Measurements from ENCODE around the gene TP53.

The TP53 gene

DNA sequence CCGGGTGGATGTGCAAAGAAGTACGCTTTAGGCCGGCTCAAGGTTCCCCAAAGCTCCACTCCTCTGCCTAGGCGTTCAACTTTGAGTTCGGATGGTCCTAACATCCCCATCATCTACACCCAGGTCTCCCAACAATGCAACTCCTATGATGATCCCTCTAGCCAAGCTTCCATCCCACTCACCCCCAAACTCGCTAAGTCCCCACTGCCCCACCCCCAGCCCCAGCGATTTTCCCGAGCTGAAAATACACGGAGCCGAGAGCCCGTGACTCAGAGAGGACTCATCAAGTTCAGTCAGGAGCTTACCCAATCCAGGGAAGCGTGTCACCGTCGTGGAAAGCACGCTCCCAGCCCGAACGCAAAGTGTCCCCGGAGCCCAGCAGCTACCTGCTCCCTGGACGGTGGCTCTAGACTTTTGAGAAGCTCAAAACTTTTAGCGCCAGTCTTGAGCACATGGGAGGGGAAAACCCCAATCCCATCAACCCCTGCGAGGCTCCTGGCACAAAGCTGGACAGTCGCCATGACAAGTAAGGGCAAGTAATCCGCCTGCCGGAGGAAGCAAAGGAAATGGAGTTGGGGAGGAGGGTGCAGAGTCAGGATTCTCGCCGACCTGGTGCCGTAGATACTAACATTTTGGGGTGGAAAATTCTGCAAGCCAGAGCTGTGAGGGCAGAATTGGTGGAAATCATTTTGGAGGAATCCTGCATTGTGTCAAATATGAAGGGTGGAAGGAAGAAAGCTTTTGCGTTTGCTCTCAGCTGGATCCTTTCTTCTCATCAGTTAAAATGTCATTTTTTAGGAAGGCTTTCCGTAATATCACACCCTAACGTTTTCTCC, at the start of gene TP53:
TSS of gene TP53 (minus strand) at position 419 of the 836 bp plus-strand sequence. CDS start 10,896 bp downstream, outside the sequence.
- DNase-seq (ENCODE audit: low read depth in 1 of 2, low spot score in 1 of 2), result peak; percentile 70 to 72

- DNase-seq (ENCODE audit: low read depth in 1 of 2, low spot score in 1 of 2), result no peak
These were observed 45.8 kb upstream of the TP53 start for GRCh38 chr17:7732981-7733539.

GRCh38 chr17:7729816-7730215, 42.5 kb upstream of the TP53 start:
- no peak for DNase-seq (ENCODE audit: low read depth in 1 of 2, low spot score in 1 of 2)

DNA sequence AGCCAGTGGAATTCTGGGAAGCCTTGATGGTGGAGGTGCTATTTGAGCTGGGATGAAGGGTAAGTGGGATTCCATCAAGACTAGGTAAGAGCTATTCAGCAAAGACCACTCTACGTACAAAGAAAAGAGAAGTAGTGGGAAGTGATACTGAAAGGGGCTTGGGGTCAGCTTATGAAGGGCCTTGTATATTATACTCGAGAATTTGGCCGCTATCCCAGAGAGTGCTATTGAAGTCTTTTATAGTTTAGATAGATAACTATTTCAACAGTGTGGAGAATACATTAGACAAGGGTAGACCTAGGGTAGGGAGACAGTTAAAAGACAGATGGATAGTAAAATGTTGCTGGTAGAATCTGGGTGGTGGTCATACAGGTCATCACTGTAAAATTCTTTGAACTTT, 40.6 kb upstream of the TP53 start:
- DNase-seq (ENCODE audit: low read depth in 1 of 2, low spot score in 1 of 2), result no peak

- no peak for DNase-seq (ENCODE audit: low read depth in 1 of 2, low spot score in 1 of 2)
These were observed 34.3 kb upstream of the TP53 start for GRCh38 chr17:7721612-7722011.

DNA sequence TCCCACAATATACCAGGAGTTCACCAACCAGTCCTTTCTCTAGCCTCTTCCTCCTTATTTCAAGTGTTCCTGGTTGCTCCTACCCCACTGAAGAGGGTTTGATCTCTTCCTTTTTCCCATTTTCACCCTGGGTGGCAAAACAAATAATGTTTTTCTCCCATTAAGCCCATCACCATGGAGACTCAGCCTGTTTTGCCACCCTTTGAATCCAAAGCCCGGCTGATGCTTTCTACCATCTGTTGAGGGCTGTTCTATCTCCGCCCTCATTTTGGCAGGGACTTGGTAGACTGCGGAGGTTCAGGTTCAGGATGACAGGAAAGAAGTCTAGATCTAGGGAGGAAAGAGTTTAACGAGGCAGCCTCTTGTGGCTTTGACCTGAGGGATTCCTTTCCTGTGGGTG, 32.8 kb upstream of the TP53 start:
- no peak for DNase-seq (ENCODE audit: low read depth in 1 of 2, low spot score in 1 of 2)

DNA sequence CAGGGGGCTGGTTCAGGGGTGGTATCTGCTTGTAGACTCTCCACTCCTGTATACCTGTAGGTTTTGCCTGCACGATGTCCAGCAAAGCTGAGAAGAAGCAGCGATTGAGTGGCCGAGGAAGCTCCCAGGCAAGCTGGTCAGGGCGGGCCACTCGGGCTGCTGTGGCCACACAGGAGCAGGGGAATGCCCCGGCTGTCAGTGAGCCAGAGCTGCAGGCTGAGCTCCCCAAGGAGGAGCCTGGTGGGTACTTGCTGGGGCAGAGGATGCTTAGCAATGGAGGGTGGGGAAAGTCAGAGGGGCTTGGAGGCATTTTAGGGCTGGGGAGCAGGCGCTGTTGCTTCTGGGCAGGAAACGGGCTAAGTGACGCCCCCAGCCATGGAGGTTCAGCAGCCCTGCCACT, 32.4 kb upstream of the TP53 start:
- no peak for DNase-seq (ENCODE audit: low read depth in 1 of 2, low spot score in 1 of 2)

DNA sequence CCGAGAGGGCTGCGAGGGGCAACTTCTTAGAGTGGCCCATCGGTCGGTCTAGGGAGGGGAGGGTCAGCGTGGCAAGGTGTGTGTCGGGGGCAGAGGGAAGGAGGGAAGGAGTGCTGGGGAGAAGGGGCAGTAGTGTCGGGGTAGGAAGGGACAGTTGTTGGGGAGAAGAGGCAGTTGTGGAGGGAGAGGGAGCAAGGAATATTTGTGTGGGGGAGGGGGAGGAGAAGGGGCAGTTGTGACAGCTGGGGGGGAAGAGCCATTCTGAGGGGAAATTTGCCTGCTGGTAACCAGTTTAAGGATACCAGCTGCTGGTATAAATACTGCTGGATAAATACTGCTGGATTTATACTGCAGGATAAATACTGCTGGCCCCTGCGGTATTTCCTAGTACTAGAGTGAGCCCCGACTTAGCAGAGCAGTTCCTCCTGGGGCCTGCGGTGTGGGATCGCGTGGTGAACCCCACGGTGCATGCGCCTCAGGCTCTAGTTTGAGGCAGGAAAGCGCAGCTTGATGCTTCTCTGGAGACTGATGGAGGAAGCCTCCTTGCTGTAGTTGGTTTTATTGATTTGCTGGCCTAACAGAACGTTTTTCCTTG, 30.6 kb upstream of the TP53 start:
- DNase-seq (ENCODE audit: low read depth in 1 of 2, low spot score in 1 of 2), result no peak

DNA sequence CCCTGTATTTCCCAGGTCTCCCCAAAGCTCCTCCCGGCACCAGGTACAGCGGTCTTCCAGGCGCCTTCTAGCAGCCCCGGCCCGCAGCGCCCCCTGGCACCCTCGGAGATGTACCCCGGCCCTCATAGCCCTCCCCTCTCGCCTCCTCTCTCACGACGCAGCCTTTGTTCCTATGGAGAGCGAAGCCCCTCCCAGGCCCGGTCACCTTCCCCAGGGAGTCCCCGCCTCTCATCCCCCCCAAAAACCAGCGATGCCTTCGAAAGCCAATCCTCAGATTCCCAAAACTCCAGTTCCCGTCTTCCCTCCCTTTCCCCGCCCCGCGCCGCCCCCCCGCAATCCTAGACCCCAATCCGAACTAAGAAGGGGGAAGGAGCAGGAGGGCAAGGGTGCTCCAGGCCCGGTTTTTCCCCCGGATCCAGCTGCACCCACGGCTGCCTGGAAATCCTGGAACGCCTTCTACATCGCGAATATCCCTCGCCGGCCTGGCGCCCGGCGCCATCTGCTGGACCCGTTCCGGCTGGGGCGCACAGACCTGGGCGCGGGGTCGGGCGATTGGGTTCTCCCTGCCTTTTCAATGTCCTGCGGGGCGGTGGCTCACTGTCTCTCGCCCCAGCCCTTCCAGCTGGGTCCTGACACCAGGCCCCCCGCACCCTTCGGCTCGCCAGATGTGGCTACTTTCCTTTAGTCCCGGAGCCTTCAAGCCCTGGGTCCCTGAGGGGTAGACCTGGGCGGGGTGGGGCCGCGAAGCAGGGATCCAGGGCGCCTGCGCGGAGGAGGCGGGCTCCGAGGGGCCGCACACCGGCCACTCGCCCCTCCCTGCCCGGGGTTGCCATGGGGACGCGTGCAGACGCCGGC, 29.8 kb upstream of the TP53 start, which contains the start of gene DNAH2:
TSS of gene DNAH2 (plus strand) at position 844 of the 855 bp plus-strand sequence. CDS start 1,991 bp downstream, outside the sequence.
- DNase-seq (ENCODE audit: low read depth in 1 of 2, low spot score in 1 of 2), result peak in 1 of 2 donors; percentile 20

- no peak for DNase-seq (ENCODE audit: low read depth in 1 of 2, low spot score in 1 of 2)
These were observed 28.9 kb upstream of the TP53 start for GRCh38 chr17:7715936-7716886.

GRCh38 chr17:7714721-7715594, 27.7 kb upstream of the TP53 start:
- DNase-seq (ENCODE audit: low read depth in 1 of 2, low spot score in 1 of 2), result no peak

GRCh38 chr17:7713782-7714181, 26.5 kb upstream of the TP53 start:
- DNase-seq (ENCODE audit: low read depth in 1 of 2, low spot score in 1 of 2), result no peak

DNA sequence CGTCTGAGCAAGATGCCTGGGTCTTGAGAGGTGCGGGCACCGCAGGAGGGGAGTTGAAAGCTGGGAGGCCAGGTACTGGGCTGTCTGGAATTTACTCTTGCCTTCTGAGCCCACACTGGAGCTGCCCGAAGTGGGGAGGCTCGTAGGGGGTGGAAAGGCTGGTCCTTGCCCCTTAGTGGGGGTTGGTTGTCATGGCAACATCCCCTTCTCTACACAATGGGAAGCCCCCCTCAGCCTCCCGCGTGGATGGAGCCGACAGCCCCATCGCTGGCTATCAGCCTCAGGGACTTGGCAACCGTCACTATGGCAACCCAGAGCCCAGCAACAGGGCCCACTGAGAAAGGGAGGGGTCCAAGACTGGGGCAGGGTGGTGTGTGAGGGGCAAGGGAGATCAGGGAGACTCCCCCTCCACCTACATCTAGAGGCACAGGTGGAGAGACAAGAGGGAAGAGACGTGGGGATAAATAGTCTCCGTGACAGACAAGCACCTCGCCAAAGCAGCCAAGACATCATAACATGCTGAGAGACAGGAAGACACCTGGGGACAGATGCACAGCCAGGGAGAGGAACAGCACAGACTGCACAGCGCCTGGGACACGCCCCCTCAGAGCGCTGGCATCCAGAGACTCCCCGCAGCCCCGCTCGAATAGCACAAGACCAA, 25.0 kb upstream of the TP53 start:
- DNase-seq (ENCODE audit: low read depth in 1 of 2, low spot score in 1 of 2), result no peak

GRCh38 chr17:7711051-7711755, 23.9 kb upstream of the TP53 start:
- no peak for DNase-seq (ENCODE audit: low read depth in 1 of 2, low spot score in 1 of 2)

GRCh38 chr17:7710301-7710700, 23.0 kb upstream of the TP53 start:
- no peak for DNase-seq (ENCODE audit: low read depth in 1 of 2, low spot score in 1 of 2)

DNA sequence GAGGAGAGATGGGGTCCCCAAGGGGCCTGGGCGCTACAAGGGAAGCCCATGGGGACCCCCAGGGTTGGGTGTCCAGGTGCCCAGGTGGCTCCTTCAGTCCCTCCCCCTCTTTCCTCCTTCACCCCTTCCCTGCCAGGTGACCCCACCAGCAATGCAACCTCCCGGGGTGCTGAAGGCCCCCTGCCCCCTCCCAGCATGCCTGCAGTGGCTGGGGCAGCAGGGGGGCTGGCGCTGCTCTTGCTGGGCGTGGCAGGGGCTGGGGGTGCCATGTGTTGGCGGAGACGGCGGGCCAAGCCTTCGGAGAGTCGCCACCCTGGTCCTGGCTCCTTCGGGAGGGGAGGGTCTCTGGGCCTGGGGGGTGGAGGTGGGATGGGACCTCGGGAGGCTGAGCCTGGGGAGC, 21.7 kb upstream of the TP53 start:
- DNase-seq (ENCODE audit: low read depth in 1 of 2, low spot score in 1 of 2), result no peak

DNA sequence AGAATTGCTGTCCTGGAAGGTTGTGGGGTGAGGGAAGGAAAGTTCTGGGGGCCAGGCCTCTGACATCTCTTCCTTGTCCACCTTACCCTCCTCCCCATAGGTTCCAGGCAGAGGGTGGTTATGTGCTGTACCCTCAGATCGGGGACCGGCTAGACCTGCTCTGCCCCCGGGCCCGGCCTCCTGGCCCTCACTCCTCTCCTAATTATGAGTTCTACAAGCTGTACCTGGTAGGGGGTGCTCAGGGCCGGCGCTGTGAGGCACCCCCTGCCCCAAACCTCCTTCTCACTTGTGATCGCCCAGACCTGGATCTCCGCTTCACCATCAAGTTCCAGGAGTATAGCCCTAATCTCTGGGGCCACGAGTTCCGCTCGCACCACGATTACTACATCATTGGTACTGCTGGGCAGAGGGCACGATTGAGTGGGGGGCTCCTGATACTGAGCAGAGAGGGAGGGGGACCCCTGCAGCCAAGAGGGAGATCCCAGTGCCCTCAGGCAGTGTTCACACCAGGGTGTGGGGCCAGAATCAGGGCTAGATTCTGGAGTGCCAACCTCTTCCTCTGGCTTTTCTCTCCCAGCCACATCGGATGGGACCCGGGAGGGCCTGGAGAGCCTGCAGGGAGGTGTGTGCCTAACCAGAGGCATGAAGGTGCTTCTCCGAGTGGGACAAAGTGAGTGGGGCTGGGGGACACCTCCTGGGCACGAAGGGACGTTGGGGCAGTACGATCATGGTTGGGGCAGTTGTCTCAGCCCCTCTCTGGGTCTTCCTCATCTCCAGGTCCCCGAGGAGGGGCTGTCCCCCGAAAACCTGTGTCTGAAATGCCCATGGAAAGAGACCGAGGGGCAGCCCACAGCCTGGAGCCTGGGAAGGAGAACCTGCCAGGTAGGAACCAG, 20.8 kb upstream of the TP53 start:
- no peak for DNase-seq (ENCODE audit: low read depth in 1 of 2, low spot score in 1 of 2)
